ENCODE data around the gene SPANXB1. TPM values are rescaled to one million over a fixed set of nuclear protein-coding genes. Genes with fewer than 3 reads are reported as not detected.
A peak's percentile ranks its signal among the peaks of the same experiment; 100 is the strongest.
"Not testable (repeated sequence)": the region's sequence is repeated elsewhere in the genome, so short reads cannot be mapped to it uniquely, and the experiment has no call there.

Gene SPANXB1
- total RNA-seq, result not detected
- long read RNA-seq, result 0 reads

GRCh38 chrX:141002568-141002967 is at the start of gene SPANXB1:
Gene SPANXB1 (plus strand): TSS chrX:141002594. CDS start chrX:141002694, 100 bp downstream.
- intact Hi-C loops (cut with DNase I); DNase-seq (ENCODE audit: missing footprints); ATAC-seq: not testable (repeated sequence)

GRCh38 chrX:140967036-140967435 is 35.4 kb upstream of the SPANXB1 start:
- no peak for DNase-seq (ENCODE audit: missing footprints)
- intact Hi-C loops (cut with DNase I), result no loop called here
- ATAC-seq, result no peak

GRCh38 chrX:140971099-140971795 is 31.1 kb upstream of the SPANXB1 start:
- intact Hi-C loops (cut with DNase I), result no loop called here
- DNase-seq (ENCODE audit: missing footprints), result no peak
- ATAC-seq, result no peak

GRCh38 chrX:140975472-140975871 is 26.9 kb upstream of the SPANXB1 start:
- ATAC-seq (no peak), DNase-seq (ENCODE audit: missing footprints) (no peak)
- intact Hi-C loops (cut with DNase I), result no loop called here

GRCh38 chrX:140980271-140980670 is 22.1 kb upstream of the SPANXB1 start:
- no peak for ATAC-seq
- intact Hi-C loops (cut with DNase I), result no loop called here

GRCh38 chrX:140983730-140984129 is 18.7 kb upstream of the SPANXB1 start:
- ATAC-seq, result no peak
- no peak for DNase-seq (ENCODE audit: missing footprints)
- intact Hi-C loops (cut with DNase I), result no loop called here

More at GRCh38 chrX:140980271-140980670, 22.1 kb upstream of the SPANXB1 start:
- no peak for DNase-seq (ENCODE audit: missing footprints)

- intact Hi-C loops (cut with DNase I); ATAC-seq; DNase-seq (ENCODE audit: missing footprints): not testable (repeated sequence)
Measured at GRCh38 chrX:141005243-141005642, 2.8 kb downstream of the SPANXB1 start.

GRCh38 chrX:141044246-141044645 is 41.9 kb downstream of the SPANXB1 start:
- DNase-seq (ENCODE audit: missing footprints), result peak; percentile 0
- ATAC-seq; intact Hi-C loops (cut with DNase I): not testable (repeated sequence)

- peak; percentile 6 for DNase-seq (ENCODE audit: missing footprints)
- intact Hi-C loops (cut with DNase I); ATAC-seq: not testable (repeated sequence)
Measured at GRCh38 chrX:141049878-141050277, 47.5 kb downstream of the SPANXB1 start.

GRCh38 chrX:141052098-141052497 is 49.7 kb downstream of the SPANXB1 start:
- intact Hi-C loops (cut with DNase I); DNase-seq (ENCODE audit: missing footprints); ATAC-seq: not testable (repeated sequence)

Other genes starting within 250 kb of the SPANXB1 start
- 4.8 TPM for gene LDOC1, start 174.5 kb downstream of the SPANXB1 start, total RNA-seq
- gene SPANXC, start 239.9 kb downstream of the SPANXB1 start, total RNA-seq, result not detected

Data from Right ventricle myocardium inferior (tissue), 1 donor.